ENCODE data around the gene PMEL. TPM values are rescaled to one million over a fixed set of nuclear protein-coding genes. Genes with fewer than 3 reads are reported as not detected.

Gene PMEL
- total and polyA plus RNA-seq, 2 of the 4 experiments (the other 2 are of a cell fraction): 1.4 to 5.8 TPM

DNA sequence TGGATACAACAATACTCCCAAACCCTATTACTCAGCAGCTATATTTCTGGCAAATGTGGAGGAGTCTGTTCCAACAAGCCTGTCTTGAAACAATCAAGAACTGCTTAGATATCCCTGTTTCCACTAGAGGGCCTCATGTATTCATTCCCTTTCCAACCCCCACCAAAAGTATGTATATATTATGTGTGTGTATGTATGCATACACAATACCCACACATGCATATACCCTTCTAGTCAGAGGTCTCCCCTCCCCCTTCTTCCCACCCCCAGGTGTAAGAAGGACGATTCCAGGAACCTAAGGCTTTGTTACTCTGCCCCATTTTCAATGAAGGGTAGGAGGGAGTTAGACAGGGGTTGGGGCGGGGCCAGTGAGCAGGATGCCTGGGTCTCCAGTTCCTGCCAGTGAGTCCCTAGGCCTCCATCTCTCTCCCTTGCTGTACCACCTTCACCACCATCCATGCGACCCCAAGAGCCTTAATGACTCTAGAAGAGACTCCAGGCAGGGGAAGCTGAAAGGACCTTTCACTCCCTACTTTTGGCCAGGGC, 35.0 kb downstream of the PMEL start, which contains the start of gene DGKA:
Gene DGKA, plus strand, starts transcription at position 392 of the 546 bp plus-strand sequence. CDS start 5,342 bp downstream, outside the sequence.
- intact Hi-C loops (cut with micrococcal nuclease) (loop anchor here (1.0 to 5.0 kb wide), 3 partner anchors 84 to 189 kb away; partner anchors contain the start of genes GDF11, ORMDL2 and SARNP), in situ Hi-C loops (cut with MboI; ENCODE audit: low sequenced_read_pairs) (no loop called here), dilution Hi-C loops (cut with HindIII; ENCODE audit: low sequenced_read_pairs, unreplicated experiment) (no loop called here)
- WGBS, 2 experiments (ENCODE audit: extremely low coverage in 2 of 2, insufficient read length in 1 of 2): no CpG with 5 or more reads among the region's 3 CpGs
- Histone ChIP-seq H3K27me3 (ENCODE audit: control insufficient read depth, insufficient read depth, low read length) (no peaks in the 10 kb centered on the region), H2BK20ac (ENCODE audit: low read depth, low read length) (peak within 1 kb of the TSS; percentile 13; the same call in 1 of the 2 replicates), H2AFZ (replicated peaks; ENCODE audit: low read length, poor library complexity) (peak within 1 kb of the TSS; percentile 88), H3K4me2 (ENCODE audit: low read depth, low read length) (peak within 1 kb of the TSS; percentile 92), H3K9ac (ENCODE audit: low read depth, low read length) (peak within 1 kb of the TSS; percentile 90), H3K23ac (ENCODE audit: low read depth, low read length) (peak within 1 kb of the TSS; percentile 57), H4K5ac (ENCODE audit: low read depth, low read length) (peak within 1 kb of the TSS; percentile 73), H2AK9ac (replicated peaks; ENCODE audit: low read depth, low read length, poor library complexity) (peak within 1 kb of the TSS; percentile 97), H3K36me3 (ENCODE audit: control insufficient read depth, insufficient read depth, low read length) (no peaks in the 10 kb centered on the region), H3K4me1 (ENCODE audit: control insufficient read depth, insufficient read depth, low read length) (peaks cover 18% of the 10 kb centered on the region), H3K56ac (ENCODE audit: extremely low read depth, insufficient read depth, low read length) (peak within 1 kb of the TSS; percentile 72), H3K9me3 (ENCODE audit: control insufficient read depth, insufficient read depth, low read length) (no peaks in the 10 kb centered on the region), H3K14ac (replicated peaks; ENCODE audit: low read depth, low read length) (peak within 1 kb of the TSS; percentile 89), H3K27ac (ENCODE audit: insufficient read depth, low read length) (peak within 1 kb of the TSS; percentile 84), H3K4me3 (ENCODE audit: insufficient read depth, low read depth, low read length) (peak within 1 kb of the TSS; percentile 78), H4K91ac (ENCODE audit: insufficient read depth, low read depth, low read length) (peak within 1 kb of the TSS; percentile 86), H2AK5ac (ENCODE audit: low read depth, low read length) (peak within 1 kb of the TSS; percentile 94), H4K8ac (ENCODE audit: low read depth in 2 of 2, low read length in 2 of 2) (peak within 1 kb of the TSS; percentile 37 to 87), H2BK5ac (ENCODE audit: low read depth, low read length, poor library complexity, severe bottlenecking) (peak within 1 kb of the TSS; percentile 89), H2BK120ac (ENCODE audit: low read depth, low read length) (peak within 1 kb of the TSS; percentile 82; the same call in 1 of the 2 replicates), H2BK15ac (ENCODE audit: low read depth, low read length) (peak within 1 kb of the TSS; percentile 26; the same call in 2 of the 3 replicates), H3K79me1 (ENCODE audit: low read depth in 1 of 2, low read length in 2 of 2) (peaks cover 38 to 78% of the 10 kb centered on the region in 2 experiments), H3K9me1 (ENCODE audit: insufficient read depth, low read length) (peaks cover 16% of the 10 kb centered on the region), H3K18ac (ENCODE audit: low read depth, low read length) (peak within 1 kb of the TSS; percentile 80), H3K4ac (ENCODE audit: low read depth, low read length) (peak within 1 kb of the TSS; percentile 93), H4K20me1 (ENCODE audit: insufficient read depth, low read length) (no peaks in the 10 kb centered on the region)
- CTCF ChIA-PET: interaction anchor here (0.5 to 2.0 kb wide), 15 partner anchors 10 to 1577 kb away, joined by 3 to 5 read pairs (median 3); partner anchors contain the start of gene DNAJC14
- POLR2A ChIA-PET (ENCODE audit: unreplicated experiment): no interaction called here
- peak; percentile 85 for DNase-seq
- no TSS peak for BruUV-seq (replicated peaks)
- peak; percentile 21 for ATAC-seq (ENCODE audit: low read depth)
- TF ChIP-seq SMC3 (IDR thresholded peaks at IDR 0.05; ENCODE audit: low read depth, low read length) (peak; percentile 54), POLR2A (IDR thresholded peaks at IDR 0.05; ENCODE audit: low read depth, low read length) (no peak), RAD21 (IDR thresholded peaks at IDR 0.05; ENCODE audit: low read length) (peak; percentile 51), RCOR1 (IDR thresholded peaks at IDR 0.05; ENCODE audit: insufficient replicate concordance, low read length) (no peak), FOS (IDR thresholded peaks at IDR 0.05; ENCODE audit: low read depth, low read length) (no peak)
- TF ChIP-seq, protein P1, sequence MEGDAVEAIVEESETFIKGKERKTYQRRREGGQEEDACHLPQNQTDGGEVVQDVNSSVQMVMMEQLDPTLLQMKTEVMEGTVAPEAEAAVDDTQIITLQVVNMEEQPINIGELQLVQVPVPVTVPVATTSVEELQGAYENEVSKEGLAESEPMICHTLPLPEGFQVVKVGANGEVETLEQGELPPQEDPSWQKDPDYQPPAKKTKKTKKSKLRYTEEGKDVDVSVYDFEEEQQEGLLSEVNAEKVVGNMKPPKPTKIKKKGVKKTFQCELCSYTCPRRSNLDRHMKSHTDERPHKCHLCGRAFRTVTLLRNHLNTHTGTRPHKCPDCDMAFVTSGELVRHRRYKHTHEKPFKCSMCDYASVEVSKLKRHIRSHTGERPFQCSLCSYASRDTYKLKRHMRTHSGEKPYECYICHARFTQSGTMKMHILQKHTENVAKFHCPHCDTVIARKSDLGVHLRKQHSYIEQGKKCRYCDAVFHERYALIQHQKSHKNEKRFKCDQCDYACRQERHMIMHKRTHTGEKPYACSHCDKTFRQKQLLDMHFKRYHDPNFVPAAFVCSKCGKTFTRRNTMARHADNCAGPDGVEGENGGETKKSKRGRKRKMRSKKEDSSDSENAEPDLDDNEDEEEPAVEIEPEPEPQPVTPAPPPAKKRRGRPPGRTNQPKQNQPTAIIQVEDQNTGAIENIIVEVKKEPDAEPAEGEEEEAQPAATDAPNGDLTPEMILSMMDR (conservative IDR thresholded peaks at IDR 0.05; ENCODE audit: low read depth, low read length): peak; percentile 65

Measured in IMR-90 (cell line).